Stimulated activated naive CD8-positive, alpha-beta T cell treated with anti-CD3 and anti-CD28 coated beads, Interleukin-15, Interleukin-2, amounts not matched to agents 100 U/mL and 50 U/mL, for 24 hours (primary cell): ENCODE results near the gene SDHAF3.
"Not testable (repeated sequence)": the region's sequence is repeated elsewhere in the genome, so short reads cannot be mapped to it uniquely, and the experiment has no call there.

ENCODE experiments used
- ATAC-seq: fragments of 150-1000 bp; cut with Tn5 transposase; one replicate; pipeline ENCODE4 v1.10.0; 2021
- DNase-seq: peaks from one replicate; pipeline ENCODE4 v3.0.0; 2021

The SDHAF3 gene

DNA sequence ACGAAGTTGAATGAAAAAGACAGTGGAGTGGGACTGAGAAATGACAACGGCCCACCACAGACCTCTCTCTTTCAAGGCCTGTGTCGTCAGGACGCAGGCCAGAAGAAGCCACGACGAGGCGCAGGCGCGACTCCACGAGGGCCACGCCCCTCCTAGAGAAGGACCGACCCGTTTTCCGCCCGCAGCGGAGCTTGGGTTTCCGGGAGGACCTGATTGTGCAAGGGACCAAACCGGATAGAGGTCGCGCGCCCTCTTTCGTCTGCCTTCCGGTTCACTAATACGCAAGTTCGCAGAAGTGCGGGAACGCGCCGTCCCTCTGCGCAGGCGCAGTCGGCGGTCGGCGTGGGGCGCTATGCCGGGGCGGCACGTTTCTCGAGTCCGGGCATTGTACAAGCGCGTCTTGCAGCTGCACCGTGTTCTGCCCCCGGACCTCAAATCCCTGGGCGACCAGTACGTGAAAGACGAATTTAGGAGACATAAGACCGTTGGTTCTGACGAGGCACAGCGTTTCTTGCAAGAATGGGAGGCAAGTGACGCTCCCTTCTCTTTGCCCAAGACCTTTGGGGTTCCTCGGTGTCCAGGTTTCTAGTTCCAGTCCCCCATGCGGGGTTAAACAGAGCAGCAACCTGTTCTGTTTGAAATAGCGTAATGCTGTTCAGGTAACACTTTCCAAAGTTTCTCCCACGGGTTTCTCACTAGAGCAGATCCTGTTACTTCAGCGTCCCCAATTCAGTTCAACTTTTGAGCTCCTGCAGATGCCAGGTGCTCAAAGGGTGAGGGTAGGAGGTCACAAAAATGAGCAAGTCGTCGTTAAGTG, at the start of gene SDHAF3:
SDHAF3 (plus strand) TSS at position 327 of the 817 bp plus-strand sequence; CDS start at position 353, 26 bp downstream.
- peak; percentile 97 for DNase-seq
- peak; percentile 98 for ATAC-seq

DNA sequence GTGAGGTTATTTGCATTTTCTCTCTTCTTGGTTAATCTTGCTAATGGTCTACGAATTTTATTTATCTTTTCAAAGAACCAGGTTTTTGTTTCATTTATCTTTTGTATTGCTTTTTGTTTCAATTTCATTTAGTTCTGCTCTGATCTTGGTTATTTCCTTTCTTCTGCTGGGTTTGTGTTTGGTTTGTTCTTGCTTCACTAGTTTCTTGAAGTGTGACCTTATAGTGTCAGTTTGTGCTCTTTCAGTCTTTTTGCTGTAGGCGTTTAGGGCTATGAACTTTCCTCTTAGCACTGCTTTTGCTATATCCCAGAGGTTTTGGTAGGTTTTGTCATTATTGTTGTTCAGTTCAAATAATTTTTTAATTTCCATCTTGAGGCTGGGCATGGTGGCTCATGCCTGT, 45.5 kb upstream of the SDHAF3 start:
- ATAC-seq = not testable (repeated sequence)

DNA sequence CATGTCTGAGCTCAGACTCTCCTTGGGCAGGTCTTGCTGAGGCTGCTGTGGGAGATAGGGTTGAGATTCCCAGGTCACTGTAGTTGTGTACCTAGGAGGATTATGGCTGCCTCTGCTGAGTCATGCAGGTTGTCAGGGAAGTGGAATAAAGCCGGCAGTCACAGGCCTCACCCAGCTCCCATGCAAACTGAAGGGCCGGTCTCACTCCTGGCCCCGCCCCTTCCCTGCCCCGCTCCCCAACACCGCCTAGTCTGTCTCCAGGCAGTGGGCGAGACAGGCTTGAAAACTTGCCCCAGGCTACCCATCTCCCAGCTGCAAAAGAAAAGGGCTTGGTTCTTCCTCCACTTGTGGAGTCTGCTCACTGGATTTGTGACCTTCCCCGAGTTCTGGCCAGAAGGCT, 41.6 kb upstream of the SDHAF3 start:
- no peak for ATAC-seq
- no peak for DNase-seq

More for the DNA sequence above, 45.5 kb upstream of the SDHAF3 start:
- DNase-seq = not testable (repeated sequence)

DNA sequence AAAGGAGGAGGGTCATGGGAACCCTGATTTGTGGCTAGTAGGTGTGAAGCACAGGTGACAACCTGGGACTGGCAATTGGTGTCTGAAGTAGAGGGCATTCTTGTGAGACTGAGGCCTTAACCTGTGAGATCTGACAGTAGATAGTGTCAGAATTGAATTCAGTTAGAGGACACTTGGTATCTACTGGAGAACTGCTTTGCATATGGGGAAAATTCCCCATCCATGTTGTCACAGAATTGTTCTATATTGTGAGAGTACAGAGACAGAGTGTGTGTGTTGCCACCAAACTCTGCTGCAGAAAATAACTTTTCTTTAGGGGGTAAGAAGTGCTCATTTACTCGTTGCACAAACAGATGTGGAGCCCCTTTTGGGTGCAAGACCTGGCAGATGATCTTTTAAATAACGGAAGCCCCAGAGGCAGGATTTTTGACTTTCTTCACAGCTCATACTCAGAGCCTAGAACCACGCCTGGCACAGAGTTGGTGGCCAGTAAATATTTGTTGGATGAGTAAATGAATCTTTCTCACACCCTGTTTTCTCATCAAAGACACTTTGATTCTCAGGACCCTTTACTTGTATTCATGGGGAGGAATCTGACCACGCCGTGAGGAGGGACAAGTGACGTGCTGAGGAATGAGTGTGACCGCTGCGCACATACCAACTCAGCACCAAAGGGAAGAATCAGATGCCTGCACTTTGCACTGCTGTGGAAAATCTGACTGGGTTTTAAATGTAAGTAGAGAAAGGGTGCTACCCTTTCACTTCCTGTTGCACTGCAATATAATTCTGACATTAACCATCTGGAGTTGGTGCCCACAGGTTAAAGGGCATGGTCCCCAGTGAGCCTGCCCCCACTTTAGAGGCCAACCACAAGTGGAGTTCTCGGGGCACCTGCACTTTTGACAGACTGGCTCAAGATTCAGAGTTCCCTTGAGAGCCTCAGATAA, 39.2 kb upstream of the SDHAF3 start:
- peak; percentile 82 for ATAC-seq
- DNase-seq = peak; percentile 6

DNA sequence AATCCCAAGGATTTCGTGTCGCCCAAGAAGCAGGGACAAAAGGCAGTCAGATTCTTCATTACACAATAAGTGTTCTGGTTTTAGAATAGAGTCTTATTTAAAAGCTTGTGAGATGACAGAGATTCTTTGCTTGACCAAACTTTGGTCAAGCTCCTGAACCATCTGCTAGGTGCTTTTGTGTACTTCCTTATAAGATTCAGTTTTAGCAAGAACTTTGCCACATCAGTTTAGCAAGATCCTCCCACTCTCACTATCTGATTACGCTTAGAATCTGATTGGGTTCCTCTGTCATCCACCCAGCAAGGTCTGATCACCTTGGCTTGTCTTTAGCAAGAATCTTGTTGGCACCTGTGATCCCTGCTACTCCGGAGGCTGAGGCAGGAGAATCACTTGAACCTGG, 38.2 kb upstream of the SDHAF3 start:
- DNase-seq (no peak), ATAC-seq (no peak)

DNA sequence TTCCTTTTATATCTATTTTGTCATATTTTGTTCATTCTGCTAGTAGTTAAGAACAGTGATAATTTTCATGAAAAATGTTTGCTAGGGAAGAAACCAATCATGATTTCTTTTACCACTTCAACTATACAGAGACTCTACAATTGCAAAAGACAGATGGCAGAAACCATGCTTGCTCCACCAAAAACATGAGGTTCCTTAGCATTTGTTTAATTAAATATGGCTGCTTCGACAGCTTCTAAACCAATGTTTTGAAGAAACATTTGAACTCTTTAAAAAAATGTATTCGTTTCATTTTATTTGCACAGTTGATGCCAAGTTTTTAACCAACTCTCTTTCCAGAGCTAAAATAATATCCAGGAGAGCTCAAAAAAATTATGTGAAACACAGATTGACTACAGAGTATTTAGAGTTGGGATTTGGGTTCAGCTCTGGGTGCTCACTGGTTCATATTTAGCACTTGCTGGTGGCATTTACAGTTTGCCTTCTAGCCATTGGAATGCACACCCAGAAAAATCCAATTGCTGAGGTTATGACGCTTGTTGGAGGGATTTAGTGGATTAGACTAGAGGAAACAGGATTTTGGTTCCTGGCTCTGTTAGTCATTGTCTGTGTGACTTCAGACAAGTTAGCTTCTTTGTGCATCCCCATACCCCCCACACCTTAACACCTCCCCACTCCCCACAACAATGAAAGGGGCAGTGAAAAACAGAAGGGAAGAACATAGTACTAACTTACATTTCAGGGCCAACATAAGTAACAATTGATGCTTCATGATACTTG, 35.8 kb upstream of the SDHAF3 start:
- DNase-seq = no peak
- no peak for ATAC-seq

DNA sequence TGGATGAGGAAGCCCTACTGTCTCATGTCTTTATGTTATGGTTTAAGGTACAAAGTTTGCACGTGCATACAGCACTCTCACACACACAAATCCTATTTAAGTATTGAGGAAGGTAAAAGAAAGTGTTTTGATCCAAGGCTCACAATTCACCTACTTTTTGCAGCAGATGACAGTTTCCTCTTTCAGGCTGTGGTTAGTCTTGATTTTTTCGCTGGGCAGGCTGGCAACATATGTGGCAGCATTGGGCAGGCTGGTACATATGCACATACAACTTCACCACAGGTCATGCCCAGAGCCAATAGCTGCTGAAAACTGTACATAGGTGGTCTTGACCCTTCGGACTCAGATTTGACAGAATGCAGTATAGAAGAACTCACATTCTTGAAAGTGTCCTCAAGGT, 29.1 kb upstream of the SDHAF3 start:
- ATAC-seq (no peak), DNase-seq (no peak)

DNA sequence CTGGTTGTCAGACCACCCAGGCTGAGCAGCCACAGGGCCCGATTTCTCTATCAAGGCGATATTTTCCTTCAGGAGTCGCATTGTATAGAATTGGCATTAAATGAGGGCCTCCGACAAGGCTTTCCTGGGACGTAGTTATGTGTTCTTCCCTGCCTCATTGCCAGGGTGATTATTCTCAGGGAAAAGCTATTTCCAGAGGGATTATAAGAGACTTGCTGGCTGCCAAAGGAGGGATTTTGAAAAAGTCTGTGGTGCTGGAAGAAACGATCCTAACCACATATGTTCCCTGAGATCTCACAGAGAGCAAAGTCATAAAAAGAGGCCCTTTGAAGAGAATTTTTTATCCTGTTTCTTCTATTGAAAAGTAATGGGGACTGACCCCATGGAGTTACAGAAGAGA, 27.7 kb upstream of the SDHAF3 start:
- ATAC-seq (no peak), DNase-seq (no peak)

DNA sequence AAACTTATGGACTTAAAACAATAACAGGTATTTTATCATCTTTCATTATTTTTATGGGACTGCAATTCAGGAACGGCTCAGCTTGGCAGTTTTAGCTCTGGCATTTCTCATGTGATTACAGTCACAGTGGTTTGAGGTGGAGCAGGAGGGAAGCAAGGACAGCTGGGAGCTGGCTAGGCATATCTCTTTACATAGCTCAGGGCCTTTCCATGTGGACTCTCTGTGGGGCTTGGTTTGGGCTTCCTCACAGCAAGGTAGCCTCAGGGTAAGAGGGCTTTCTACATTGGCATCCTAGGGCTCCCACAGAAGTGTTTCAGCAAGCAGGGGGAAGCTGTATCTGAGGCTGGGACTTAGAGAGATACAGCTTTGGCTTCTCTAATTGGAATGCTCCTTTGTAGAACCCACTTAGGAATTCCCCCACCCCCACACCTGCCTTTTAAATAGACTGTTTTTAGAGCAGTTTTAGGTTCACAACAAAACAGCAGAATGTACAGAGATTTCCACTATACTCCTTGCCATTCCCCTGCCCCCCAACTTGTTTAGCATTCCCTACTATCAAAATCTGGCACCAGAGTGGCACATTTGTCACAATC, 26.6 kb upstream of the SDHAF3 start:
- DNase-seq (no peak), ATAC-seq (no peak)

DNA sequence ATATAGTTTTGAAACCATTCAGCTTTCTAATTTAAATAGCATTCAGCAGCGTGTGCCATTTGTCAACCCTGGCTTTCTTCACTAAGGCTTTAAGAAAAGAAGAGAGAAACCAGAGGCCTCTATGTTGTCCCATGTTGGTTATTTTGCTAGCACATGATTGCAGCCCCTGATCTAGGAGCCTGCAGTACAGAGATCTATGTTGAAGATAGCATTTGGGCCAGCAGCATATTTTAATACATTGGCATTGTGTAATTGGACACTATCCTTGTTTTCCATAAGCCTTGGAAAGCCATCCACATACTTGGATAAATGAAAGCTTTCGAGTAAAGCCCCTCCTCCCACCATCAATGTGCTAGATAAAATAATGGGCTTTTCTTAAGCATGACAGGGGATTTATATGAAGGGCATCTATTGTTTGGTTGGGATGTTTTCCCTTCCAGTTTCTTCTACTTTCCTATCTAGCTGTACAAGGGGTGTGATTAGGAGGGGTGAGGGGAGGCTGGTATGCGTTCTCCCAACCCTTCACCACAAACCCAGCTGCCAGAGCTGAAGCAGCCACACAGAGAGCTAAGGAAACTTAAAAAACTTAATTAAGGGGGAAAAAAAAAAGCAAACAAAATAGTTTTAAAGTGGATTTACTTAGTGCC, 23.1 kb upstream of the SDHAF3 start:
- no peak for DNase-seq
- ATAC-seq = no peak

DNA sequence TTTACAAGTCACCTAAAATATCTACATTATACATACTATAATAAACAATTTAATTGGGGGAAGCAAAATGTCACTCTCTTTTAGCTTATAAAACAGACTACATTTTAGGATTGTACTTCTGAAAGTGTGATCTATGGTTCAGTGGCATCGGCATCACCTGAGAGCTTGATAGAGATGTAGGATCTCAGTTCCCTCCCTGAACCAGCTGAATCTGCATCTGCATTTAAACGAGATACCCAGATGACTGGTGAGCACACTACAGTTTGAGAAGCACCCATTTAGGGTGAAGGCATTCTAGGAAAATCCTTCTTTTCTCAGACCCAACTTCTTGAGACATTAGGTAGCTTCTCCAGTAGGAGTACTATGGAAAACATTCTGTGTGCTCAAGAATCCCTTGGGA, 21.5 kb upstream of the SDHAF3 start:
- DNase-seq = no peak
- no peak for ATAC-seq

DNA sequence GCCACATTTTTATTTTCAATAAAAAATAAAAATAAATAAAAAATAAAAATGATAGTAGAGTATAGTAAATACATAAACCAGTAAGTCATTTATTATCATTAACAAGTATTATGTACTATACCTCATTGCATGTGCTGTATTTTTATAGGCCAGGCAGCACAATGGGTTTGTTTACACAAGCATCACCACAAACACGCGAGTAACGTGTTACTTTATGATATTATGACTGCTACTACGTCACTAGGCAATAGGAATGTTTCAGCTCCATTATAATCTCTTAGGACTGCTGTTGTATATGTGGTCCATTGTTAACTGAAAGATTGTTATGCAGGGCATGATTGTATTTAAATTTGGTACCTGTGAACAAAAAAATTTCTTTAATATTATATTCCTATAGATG, 20.8 kb upstream of the SDHAF3 start:
- no peak for DNase-seq
- ATAC-seq = no peak

DNA sequence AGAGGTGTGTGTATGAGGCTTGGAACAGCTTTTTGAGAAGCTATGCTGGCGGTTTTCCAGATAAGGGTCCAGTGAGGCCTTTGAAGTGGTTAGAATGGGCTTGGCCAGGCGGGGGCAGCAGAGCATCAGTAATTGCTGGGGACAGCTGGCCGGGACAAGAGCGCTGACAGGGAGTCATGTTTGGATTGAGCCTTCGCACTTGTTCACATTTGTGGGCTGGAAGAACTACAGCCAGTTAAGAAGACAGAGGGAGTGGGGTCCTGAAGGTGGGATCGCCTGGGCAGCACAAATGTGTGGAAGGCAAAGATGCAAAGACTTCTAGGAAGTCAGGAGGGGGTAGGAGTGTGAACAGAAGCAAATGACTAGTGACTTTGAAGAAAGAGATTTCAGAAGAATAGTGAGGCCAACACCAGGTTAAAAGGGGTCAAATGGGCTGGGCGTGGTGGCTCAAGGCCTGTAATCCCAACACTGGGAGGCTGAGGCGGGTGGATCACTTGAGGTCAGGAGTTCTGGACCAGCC, 12.7 kb upstream of the SDHAF3 start:
- DNase-seq = peak; percentile 79
- peak; percentile 84 for ATAC-seq

DNA sequence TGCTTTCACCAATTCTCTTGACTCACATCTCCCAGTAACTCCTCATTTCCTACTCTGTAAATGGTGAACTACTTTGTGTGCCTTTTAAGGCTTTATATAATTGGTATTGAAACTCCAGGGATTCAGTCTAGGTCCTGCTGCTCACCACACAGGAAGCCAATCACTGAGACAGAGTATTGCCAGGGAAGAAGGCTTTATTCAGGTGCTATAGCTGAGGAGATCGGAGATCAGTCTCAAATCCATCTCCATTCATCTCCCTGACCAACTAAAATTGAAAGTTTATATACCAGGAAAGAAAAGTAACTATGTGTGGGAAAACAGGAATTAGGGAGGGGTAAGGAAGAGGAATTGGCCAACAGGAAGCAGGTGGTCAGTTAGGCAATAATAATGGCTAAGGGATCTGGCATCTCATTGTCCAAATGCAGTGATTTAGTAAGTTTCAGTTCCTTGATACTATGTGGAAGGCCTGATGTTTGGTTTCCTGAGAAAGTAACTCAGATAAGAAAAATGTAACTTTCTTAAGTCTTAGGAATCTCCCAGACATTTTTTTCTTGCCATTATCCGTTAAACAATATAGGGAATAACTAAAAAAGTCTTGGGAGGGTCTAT, 10.2 kb upstream of the SDHAF3 start:
- DNase-seq (no peak), ATAC-seq (no peak)

DNA sequence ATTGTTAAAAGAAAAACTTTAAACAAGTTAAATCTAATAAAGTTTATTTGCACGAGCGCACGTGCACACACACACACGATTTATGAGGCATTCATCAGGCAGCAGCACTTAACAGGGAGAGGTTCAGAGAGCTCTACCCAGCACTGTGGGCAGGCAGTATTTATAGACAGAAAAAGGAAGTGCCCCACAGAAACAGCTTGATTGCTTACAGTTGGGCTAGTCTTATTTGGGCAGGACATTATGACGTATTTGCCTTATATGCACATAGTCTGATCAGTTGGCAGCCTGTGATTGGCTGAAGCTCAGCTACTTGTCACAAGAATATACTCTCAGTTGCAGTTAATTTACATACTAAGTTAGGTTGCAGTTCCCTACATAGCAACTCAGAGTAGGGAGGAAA, 1.2 kb upstream of the SDHAF3 start:
- no peak for ATAC-seq
- DNase-seq = no peak

DNA sequence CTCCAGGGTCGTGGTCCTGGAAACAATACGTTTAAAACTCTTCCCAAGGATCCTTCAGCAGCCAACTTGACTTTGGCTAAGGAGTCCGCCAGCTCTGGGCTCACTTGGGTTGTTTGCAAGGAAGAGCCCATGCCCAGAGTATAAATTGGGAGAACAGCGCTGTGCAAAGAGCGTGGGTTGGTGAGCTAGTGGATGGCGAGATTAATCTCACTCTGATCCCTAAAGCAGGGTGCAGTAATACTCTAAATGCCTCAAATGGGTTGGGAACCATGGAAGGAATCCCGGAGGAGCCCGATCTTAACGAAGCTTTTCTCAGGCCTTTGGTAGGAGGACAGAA, 495 bp upstream of the SDHAF3 start:
- no peak for ATAC-seq
- no peak for DNase-seq

DNA sequence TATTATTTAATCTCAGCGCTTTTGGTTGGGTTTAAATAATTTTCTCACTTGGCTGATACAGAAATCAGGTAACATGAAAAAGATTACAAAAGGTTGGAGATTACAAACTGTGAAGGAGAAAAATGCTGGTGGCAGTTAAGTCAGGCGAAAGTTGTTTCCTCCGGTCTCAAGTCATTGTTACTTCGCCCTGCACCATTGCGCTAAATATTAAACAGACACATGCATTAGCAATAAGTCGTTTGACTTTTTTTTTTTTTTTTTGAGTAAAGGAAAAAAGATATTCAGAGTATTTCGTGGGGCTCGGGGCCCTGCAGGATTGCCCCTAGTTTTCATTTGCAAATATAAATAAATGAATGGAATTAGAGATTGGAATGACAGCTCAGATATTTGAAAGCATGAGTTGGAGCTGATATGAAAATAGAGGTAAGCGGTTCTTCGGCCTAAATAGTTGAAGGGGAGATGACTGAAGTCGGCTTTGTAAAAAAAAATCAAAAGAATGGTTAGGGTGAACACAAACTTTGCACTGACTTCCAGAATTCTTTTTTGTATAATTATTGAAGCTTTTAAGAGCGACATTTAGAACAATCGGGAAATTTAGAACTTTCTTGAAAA, 914 bp downstream of the SDHAF3 start:
- ATAC-seq (no peak), DNase-seq (no peak)

DNA sequence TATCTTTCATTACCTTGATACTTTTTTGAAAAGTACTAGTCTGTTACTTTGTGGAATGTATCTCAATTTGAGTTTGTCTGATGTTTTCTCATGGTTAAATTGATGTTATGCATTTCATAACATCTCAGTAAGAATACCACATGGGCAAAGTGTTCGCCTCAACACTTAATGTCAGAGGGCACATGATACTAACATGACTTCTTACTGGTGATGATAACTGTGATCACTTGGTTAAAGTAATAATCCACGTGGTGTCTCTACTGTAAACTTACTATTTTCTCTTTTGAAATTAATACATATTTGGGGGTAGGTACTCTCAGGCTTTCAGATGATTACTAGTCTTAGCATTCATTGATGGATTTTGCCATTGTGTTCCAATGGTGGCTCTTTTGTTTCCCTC, 2.2 kb downstream of the SDHAF3 start:
- DNase-seq (no peak), ATAC-seq (no peak)

DNA sequence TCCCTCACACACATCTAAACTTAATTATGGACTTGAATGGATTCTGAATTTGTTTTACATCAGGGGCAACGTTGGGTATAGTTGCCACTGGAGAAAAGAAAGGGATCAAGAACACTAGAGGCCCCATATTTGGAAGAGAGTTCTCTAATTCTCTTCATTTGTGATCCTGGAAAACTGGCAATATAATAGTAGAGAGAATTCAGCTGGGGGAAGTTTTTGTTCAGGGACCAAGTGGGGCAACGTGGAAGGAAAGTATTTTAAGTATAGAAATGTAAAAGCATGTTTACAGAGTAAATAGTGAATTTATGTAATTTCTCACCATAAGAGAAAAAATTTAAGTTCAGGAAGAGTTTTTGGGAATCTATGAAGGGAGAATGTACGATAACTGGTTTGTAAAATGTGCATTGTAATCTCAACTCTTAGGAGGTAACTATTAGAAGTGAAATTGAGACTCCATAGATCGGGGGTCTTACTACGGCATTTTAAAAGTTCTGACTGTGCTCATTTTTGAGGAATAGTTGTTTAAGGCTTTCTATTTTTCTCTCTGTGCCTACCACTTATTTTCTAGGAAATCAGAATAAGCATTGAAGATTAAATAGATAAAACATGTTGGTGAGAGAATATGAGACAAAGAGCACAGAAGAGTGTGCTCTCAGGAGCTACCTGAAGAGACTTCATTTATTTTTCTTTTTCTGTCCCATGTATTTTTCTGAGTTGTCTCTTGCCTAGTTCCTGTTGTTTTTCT, 3.4 kb downstream of the SDHAF3 start:
- DNase-seq (no peak), ATAC-seq (no peak)

DNA sequence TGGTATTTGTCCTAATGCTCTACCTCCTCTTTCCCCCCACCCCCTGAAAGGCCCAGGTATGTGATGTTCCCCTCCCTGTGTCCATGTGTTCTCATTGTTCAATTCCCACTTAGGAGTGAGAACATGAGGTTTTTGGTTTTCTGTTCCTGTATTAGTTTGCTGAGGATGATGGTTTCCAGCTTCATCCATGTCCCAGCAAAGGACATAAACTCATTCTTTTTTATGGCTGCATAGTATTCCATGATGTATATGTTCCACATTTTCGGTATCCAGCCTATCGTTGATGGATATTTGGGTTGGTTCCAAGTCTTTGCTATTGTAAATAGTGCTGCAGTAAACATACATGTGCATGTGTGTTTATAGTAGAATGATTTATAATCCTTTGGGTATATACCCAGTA, 5.6 kb downstream of the SDHAF3 start:
- ATAC-seq = not testable (repeated sequence)

More for the DNA sequence above, 5.6 kb downstream of the SDHAF3 start:
- DNase-seq = not testable (repeated sequence)
